NCI-H2227 (cell line): ENCODE data around the gene CDC5L.
A peak's percentile ranks its signal among the peaks of the same experiment; 100 is the strongest.

Experiments
- DNase-seq: peaks from one replicate; lab custom pipeline; 2025; ENCODE audit not compliant: unreplicated experiment; lab: John Stamatoyannopoulos, UW

CDC5L gene

DNA sequence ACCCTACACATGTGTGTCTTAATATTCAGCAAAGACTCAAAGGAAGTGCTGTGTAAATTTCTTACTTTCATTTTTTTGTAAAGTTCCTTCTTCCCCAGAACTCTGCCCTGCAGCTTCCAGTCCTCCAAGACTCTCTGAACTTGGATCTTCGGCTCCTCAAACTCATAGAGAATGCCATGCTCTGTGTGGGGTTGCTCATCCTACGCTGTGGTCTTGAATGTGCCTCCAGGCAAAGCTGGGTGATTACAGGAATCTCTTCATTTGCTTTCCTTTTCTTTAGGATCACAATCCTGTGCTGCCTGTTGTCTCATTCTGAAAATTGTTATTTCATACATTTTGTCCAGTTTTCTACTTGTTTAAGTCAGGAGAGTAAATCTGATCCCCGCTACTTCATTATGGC, 14.5 kb upstream of the CDC5L start:
- DNase-seq: no peak

DNA sequence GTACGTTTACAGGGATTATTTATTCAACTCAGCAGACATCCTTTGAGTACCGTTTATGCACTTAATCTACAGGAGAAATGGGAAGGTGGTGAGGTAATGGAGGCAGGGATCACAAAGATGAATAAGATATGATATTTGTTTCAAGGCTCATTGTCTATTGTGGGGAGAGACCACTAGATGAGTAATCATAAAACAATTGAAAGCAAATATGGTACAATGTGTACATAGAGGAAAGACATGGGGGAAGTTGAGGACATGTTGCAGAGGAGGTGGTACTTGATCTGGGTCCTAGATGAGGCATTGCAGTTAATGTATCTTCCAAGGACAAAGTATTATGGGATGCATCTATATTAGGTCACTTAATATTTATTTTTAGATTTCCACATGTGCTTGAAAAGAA, 13.7 kb upstream of the CDC5L start:
- DNase-seq: no peak

DNA sequence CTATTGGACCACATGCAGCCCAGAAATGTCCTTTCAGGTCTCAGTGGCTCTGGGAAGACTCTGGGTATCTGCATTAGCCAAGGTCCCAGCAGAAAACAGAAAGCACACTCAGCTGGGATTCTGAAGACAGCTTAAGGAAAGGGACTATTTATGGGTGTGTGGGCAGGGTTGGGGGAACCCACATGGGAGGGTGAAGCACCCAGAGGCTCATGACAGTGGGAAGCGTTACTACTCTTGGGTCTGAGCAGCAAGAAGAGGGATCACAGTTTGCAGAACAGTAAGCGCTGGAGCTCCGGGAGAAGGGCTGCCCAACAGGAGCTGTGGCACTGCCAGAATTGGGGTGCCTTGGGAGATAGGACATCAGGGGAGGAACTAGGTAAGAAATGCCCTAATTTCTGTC, 12.4 kb upstream of the CDC5L start:
- no peak for DNase-seq

DNA sequence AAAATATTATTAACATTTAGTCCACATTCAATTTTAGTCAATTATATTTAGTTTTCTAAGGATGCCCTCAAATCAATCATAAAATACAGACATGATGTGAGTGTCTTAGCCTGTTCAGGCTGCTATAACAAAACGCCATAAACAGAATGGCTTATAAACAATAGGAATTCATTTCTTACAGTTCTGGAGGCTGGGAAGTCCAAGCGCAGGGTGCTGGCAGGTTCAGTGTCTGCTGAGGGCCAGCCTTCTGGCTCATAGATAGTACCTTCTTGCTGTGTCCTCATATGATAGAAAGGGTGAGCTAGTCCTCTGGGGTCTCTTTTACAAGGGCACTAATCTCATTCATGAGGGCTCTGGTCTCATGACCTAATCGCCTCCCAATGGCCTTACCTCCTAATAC, 10.0 kb upstream of the CDC5L start:
- no peak for DNase-seq

DNA sequence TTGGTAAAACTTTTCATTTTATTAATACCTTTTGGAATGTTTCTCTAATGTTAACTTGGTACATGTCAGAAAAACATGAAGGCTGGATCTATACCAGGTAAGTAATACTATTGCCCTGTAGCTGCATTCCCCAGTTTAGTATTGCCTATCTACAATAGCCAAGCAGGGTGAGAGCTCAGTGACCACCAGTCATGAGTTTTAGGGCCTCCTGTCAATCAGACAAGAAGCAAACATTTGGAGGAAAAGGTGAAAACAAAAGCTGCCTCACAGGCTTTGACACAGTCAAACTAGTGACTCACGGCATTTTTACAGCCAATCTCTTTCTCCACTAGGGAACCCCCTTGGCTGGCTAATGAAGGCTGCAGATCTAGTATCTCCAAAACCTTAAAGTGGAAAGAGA, 9.5 kb upstream of the CDC5L start:
- DNase-seq: no peak

DNA sequence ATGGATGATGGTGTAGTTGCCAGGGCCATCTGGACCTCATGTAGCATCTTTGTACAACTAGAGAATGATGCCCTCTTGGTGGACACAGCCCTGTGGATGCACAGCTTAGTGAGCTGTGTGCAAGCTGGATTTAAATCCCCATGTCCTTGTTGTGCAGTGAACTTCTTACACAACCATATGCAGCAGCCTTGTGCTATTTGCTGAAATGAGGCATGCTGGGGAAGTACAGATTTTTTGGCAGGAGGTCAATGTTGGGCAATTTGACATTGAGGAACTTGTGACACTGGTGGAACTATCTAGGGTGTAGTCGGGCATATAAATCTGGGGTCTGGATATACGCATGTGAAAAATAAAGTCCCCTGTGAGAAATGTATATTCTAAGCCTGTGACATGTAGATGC, 5.8 kb upstream of the CDC5L start:
- DNase-seq: no peak

DNA sequence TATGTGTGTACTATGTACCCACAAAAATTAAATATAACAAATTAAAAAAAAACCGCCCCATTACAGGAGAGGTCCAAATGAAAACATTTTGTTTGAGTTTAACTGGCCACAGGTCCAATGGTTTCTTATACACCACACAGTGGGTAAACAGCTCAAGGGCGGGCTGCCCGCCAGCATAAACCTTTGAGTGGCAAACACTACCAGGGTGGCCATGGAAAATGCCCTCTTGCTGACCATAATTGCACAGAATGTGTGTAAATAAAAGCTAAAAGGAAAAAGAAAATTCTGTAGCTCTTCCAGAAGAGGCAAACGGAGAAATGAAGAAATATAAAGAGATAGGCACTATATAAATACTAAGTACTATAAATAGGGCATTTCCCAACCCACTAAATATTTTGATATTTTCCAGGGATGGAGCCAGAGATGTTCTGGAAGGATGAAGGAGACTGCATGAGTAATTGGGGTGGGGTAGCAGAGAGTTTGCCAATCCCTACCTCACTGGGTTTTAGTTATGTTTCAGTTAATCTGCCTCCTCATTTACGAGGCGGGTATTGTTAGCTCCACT, 1.1 kb upstream of the CDC5L start:
- peak; percentile 14 for DNase-seq

DNA sequence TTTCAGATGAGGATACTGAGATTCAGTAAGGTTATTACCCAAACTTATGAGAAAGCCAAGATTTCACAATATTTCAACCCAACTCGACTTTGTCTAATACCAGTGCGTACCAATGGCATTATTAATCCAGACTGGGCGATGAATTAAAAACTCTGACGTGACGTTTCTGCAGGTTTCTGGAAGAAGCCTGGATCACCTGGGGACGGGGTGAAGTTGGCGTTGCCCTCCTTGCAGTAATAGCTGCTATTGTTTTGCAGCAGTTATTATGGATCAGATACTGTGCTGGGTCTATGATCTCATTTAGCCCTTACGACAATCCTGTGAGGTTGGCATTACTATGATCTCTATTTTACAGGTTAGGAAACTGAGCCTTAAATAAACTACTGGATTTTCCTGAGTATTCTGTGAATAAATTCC, 569 bp upstream of the CDC5L start:
- DNase-seq: no peak

DNA sequence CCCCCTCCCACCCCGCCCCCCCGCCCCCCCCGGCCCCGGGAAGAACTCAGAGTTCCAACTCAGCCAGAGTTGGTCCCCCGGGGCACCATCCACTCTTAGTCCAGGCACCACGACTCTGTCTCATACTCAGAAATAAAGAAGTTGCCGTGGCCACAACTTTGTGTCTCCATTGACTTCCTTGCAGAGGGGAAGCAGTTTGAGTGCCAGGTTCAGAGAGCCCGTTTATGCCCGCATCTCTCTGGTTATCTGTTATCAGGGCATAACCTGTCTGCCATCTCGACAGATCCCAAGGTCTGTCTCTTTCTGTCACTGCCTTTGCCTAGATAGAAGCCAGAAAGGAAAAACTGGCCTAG, 605 bp downstream of the CDC5L start:
- DNase-seq: no peak

DNA sequence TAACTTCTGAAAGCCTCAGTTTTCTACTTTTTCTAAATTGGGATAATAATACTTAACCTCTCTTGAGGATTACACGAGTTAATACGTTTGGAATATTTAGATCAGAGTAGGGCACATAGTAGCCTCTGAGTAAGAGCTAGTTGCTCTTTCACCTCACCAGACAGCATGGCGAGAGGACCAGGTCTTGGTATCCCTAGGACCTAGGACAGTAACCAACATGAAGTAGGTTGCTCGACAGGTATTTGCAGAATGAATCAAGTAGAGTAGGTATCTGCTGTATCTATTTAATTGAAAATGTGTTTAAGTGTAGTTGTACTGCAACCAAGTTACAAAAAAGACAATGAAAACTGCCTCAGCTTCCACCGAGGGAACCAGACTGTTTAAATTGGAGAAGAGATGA, 1.4 kb downstream of the CDC5L start:
- no peak for DNase-seq

DNA sequence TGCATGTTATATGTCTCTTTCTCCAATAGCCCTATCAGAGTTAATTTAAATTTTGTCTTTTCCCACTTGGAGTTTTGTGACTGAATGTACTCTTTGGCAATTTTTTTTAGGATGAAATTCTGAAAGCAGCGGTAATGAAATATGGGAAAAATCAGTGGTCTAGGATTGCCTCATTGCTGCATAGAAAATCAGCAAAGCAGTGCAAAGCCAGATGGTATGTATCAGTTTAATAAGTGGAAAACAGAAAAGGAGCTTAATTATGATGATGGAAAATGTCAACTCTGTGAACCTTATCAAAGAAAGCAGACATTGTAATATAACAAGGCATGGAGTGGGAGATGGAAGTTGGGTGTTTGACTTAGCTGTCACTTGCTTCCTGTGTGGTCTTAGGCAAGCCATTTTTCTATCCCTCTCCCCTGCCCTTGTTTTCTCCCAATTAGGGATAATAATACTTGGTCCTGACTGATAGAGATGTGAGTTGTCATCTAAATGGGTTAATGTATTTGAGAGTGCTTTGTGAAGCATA, 2.7 kb downstream of the CDC5L start:
- no peak for DNase-seq

DNA sequence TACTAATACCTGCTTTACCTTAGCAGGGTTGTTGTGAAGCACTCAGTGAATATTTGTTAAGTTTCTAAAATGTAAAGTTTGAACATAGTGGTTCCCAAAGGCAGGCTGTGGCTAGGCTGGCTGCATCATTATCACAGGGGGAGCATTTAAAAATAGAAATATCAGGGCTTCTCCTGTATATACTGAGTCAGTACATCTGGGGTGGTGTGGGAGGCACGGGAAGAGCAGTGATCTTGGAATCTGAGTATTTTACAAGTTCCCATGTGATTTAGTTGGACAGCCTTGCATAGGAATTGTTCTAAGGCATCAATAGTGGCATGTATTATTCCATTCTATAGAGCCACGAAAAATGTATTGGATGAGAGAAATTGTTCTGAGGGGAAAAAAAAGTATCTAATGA, 8.0 kb downstream of the CDC5L start:
- DNase-seq: no peak

DNA sequence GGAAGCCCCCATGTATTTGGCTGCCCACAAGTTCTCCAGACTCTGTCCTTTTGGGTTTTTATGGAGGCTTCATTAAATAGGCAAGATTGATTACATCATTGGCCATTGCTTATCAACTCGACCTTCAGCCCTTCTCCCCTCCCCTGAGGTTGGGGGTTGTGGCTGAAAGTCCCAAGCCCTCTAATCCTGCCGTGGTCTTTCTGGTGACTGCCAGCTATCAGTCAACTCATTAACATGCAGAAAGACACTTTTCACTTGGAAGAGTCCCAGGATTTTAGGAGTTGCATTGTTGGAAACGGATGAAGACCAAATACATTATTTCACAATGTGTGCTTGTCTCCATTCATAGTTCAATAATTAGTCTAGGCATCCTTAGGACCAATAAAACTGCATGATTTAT, 9.5 kb downstream of the CDC5L start:
- DNase-seq: no peak

DNA sequence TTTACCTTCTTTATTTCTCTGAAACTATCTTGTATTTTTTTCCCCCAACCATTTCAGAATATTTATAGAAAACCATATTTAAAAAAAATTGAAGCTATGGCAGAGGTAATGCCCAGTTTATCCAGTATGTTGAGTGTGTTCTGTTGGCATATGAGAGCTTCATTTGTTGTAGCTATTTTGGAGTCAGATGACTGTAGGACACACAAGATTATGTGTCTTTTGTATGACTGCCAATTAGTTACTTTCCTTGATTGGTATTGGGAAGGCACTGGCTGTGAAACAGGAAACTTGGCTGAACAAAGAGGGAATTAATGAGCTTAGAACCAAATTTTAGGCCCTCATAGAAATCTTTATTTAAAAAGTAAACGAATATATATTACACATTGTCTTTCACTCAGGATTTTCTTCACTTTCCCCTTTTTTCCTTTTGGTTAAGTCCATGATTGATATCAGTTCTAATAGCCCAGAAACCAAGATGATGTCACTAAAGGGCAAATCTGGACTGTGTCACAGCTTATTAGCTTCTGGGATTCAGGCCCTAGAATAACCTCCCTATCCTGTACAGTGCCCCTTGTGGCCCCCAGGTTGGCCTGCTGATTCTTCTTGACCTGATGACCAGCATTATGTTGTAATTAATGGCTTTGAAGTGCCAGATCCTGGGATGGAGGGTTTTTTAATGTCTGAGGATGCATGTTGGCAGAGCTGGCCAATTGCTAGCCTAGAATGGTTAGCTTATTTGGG, 10.1 kb downstream of the CDC5L start:
- DNase-seq: no peak

DNA sequence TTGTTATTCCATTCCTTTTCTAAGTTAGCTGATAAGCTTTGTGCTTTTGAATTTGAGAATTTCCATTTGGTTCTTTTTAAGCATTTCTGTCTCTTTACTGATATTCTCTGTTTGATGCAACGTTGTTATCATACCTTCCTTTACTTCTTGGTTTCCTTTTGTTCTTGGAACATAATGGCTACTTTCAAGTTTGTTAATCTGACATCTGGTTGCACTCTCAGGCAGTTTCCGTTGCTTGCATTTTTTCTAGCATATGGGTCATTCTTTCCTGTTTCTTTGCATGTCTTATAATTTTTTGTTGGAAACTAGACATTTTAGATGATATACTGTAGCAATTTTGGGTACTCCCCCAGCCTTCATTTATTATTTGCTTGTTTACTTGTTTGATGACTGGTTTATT, 12.5 kb downstream of the CDC5L start:
- DNase-seq: no peak

DNA sequence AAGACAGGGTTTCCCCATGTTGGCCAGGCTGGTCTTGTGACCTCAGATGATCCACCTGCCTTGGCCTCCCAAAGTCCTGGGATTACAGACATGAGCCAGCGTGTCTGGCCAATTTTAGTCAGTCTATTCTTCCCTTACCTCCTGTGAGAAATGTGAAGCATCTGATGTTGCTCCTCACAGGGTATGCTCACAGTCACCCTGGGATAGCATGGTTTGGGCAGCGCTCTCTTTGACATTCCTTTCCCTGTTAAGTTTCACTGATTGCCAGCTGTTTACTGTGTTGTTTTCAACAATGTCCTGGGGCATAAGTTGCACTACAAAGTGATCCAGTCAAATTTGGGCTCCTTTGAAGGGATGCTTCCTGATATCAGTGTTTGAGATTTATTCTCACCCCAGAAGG, 13.1 kb downstream of the CDC5L start:
- no peak for DNase-seq

DNA sequence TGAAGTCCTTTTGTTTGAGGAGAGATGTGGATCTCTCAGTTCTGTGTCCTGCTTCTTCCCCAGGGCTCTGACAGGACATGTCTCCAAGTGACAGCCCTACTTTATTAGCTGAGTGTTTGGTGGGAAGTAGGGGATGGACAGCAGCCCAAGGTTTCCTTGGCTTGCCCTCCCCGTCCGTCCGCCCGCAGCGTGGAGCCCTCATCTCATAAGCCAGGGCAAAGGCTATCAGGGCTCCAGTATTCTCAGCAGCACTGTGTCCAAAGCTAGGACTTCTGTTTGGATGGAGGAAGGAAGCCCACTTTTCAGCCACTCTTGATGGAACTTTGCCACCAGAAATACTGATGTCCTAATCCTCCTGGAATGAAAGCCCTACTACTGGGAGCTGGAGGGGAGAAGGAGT, 13.6 kb downstream of the CDC5L start:
- DNase-seq: no peak

DNA sequence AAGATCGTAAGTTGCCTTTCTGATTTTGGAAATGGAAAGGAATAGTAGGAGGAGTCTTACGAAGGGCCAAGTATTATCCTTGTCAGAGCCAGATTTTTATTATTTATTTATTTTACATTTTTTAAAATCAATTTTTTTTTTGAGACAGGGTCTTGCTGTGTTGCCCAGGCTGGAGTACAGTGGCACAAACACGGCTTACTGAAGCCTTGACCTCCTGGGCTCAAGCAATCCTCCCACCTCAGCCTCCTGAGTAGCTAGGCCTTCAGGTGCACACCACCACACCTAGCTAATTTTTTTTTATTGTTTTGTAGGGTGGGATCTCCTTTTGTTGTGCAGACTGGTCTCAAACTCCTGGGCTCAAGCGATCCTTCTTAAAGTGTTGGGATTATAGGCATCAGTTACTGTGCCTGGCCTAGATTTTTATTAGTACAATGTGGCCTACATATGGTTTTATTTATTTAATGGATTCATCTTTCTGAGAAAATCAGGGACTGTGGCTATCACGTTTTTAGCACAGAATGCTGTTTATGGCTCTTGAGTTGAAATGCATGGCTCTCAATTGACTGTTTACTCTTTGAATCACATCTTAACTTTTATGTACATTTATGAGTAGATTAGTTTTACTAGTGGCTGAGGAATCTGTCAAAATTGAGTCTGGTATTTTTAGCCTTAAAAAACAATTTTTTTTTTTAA, 16.7 kb downstream of the CDC5L start:
- no peak for DNase-seq

DNA sequence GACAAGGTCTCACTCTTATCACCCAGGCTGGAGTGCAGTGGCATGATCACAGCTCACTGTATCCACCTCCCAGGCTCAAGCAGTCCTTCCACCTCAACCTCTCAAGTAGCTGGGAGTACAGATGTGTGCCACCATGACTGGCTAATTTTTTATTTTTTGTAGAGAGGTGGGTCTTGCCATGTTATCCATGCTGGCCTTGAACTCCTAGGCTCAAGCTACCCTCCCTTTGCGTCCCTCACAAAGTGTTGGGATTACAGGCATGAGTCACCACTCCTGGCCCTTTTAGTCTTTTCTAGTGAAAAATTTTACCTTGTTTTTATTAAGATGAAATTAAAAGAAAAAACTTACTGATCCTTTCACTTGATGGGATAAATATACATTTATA, 17.2 kb downstream of the CDC5L start:
- no peak for DNase-seq

DNA sequence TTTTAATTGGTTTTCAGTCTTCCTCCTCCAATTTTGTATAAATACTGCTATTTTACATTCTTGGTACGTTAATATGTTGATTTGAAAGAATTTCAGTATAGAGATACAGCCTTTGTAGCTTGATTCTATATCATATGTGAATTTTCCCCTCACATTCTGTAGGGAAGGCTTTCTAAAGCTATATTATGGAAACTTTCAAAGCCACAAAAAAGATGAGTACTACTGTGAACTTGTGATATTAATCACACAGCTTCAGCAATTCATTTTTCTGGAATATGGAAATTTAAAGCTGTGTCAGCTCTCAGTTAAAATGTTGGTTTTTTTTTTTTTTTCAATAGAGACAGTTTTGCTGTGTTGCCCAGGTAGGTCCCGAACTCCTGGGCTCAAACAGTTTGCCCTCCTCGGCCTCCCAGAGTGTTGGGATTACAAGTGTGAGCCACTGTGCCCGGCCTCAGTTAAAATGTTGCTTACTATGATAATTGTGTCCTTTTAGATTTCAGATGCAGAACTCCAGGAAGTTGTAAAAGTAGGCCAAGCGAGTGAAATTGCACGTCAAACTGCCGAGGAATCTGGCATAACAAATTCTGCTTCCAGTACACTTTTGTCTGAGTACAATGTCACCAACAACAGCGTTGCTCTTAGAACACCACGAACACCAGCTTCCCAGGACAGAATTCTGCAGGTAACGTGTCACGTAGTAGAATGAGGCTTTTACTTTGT, 20.6 kb downstream of the CDC5L start:
- DNase-seq: no peak

DNA sequence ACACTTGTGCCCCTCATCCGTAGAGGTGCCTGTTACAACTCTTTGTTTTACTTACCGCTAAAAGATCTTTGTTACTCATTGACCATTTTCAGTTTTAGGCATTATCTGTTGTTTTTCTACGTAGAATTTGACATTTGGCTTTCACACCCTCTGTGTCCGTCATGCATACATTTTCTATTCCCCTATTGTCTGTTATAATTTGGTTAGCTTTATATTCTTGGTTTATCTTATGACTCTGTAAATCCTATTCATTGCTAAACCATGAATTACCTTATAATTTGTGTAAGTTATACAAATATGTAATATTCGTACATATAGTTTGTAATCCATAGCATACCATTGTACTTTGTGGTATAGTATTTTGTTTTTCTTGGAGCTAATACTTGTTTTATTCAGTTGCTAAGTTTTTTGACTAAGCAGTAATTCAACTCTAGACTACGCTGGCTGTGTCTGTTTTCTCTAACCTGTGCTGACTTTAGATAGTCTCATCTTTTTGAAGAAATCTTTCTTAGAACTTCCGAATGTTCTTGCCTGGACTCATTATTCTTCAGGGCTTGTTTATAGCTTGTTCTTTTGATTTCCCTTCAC, 21.8 kb downstream of the CDC5L start:
- DNase-seq: no peak
